ENCODE results near the gene C2CD4D. TPM values are rescaled to one million over a fixed set of nuclear protein-coding genes. Genes with fewer than 3 reads are reported as not detected.

Gene C2CD4D
- total RNA-seq, 2 donors from 2014 or later: 0.44 to 0.82 TPM

DNA sequence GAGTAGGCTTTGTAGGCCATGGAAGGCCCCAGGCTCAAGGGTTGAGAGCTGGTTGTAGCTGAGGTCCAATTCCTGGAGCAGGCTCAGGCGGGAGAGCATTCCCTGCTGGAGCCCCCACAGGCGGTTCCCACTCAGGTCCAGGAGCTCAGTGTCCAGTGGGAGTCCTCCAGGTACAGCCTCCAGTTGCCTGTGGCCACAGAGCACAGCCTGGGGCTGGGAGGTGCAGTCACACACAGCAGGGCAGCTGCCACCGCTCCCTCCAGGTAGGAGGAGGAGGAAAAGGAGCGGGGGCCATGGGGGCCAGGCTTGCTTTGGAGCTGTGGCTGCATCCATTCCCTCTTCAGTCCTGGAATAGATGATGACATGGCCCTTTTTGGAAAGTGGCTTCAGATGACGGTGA is 37.2 kb downstream of the C2CD4D start:
- H3K27ac Mint-ChIP-seq: no peak overlapping the region
- no peak overlapping the region for H3K4me3 ChIP-seq (ENCODE audit: low read length)
- TF ChIP-seq, protein P1, sequence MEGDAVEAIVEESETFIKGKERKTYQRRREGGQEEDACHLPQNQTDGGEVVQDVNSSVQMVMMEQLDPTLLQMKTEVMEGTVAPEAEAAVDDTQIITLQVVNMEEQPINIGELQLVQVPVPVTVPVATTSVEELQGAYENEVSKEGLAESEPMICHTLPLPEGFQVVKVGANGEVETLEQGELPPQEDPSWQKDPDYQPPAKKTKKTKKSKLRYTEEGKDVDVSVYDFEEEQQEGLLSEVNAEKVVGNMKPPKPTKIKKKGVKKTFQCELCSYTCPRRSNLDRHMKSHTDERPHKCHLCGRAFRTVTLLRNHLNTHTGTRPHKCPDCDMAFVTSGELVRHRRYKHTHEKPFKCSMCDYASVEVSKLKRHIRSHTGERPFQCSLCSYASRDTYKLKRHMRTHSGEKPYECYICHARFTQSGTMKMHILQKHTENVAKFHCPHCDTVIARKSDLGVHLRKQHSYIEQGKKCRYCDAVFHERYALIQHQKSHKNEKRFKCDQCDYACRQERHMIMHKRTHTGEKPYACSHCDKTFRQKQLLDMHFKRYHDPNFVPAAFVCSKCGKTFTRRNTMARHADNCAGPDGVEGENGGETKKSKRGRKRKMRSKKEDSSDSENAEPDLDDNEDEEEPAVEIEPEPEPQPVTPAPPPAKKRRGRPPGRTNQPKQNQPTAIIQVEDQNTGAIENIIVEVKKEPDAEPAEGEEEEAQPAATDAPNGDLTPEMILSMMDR (conservative IDR thresholded peaks at IDR 0.05): no peak
- WGBS, 2 experiments (ENCODE audit: insufficient coverage in 1 of 2, insufficient read length in 1 of 2): 90 to 91% methylated on average over 5 of the region's 5 CpGs
- H3K27ac ChIP-seq (ENCODE audit: low read depth, low read length): no peak overlapping the region
- no peaks in the 10 kb centered on the region for H3K36me3 Mint-ChIP-seq (ENCODE audit: low read depth)
- H3K4me1 ChIP-seq (ENCODE audit: control insufficient read depth, insufficient read depth, low read length): no peaks in the 10 kb centered on the region
- H3K9me3 Mint-ChIP-seq: no peaks in the 10 kb centered on the region
- H3K27me3 ChIP-seq (ENCODE audit: control insufficient read depth, insufficient read depth, low read length, poor library complexity, severe bottlenecking): no peaks in the 10 kb centered on the region
- H3K4me1 Mint-ChIP-seq: no peaks in the 10 kb centered on the region
- peaks cover 10% of the 10 kb centered on the region for H3K27me3 Mint-ChIP-seq (ENCODE audit: insufficient read depth)
- H3K9me3 ChIP-seq (ENCODE audit: control insufficient read depth, low read length): no peaks in the 10 kb centered on the region
- H3K9ac ChIP-seq (ENCODE audit: extremely low read depth, low read length, poor library complexity, severe bottlenecking): no peak overlapping the region
- DNase-seq: peak; percentile 23
- H3K4me3 Mint-ChIP-seq: no peak overlapping the region
- no peaks in the 10 kb centered on the region for H3K36me3 ChIP-seq (ENCODE audit: control insufficient read depth, insufficient read depth, low read length)

DNA sequence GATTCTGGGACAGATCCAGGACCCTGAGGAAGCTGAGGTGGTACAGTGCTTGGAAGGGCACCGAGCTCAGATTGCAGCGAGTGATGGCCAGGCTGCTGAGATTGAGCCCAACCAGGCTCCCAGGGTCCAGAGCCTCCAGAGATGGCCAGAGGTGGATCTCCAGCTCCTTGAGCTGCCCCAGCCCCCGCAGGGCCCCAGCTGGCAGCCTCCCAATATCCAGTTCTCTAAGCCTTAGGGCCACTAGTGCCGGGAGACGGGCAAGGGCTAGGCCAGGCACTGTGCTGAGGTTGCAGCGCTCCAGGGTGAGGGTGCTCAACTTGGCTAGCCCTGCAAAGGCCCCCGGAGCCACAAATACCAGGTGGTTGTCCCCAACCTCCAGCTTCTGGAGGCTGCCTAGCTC is 37.8 kb downstream of the C2CD4D start:
- WGBS, 2 experiments (ENCODE audit: insufficient coverage in 1 of 2, insufficient read length in 1 of 2): 92 to 94% methylated on average over 5 to 7 of the region's 7 CpGs

GRCh38 chr1:151801310-151801820 is 38.3 kb downstream of the C2CD4D start:
- 95 to 100% methylated on average over 5 to 12 of the region's 12 CpGs for WGBS, 2 experiments (ENCODE audit: insufficient coverage in 1 of 2, insufficient read length in 1 of 2)
- H3K4me1 Mint-ChIP-seq: no peaks in the 10 kb centered on the region
- H3K4me3 ChIP-seq (ENCODE audit: low read length): no peak overlapping the region
- H3K36me3 Mint-ChIP-seq (ENCODE audit: low read depth): no peaks in the 10 kb centered on the region
- H3K4me3 Mint-ChIP-seq: no peak overlapping the region
- no peaks in the 10 kb centered on the region for H3K27me3 ChIP-seq (ENCODE audit: control insufficient read depth, insufficient read depth, low read length, poor library complexity, severe bottlenecking)
- peak; percentile 37 for DNase-seq
- no peak overlapping the region for H3K27ac Mint-ChIP-seq
- peaks cover 12% of the 10 kb centered on the region for H3K27me3 Mint-ChIP-seq (ENCODE audit: insufficient read depth)
- H3K36me3 ChIP-seq (ENCODE audit: control insufficient read depth, insufficient read depth, low read length): no peaks in the 10 kb centered on the region
- no peak overlapping the region for H3K27ac ChIP-seq (ENCODE audit: low read depth, low read length)
- no peaks in the 10 kb centered on the region for H3K9me3 ChIP-seq (ENCODE audit: control insufficient read depth, low read length)
- no peaks in the 10 kb centered on the region for H3K4me1 ChIP-seq (ENCODE audit: control insufficient read depth, insufficient read depth, low read length)
- H3K9ac ChIP-seq (ENCODE audit: extremely low read depth, low read length, poor library complexity, severe bottlenecking): no peak overlapping the region
- H3K9me3 Mint-ChIP-seq: no peaks in the 10 kb centered on the region
- TF ChIP-seq, protein P1 (conservative IDR thresholded peaks at IDR 0.05): no peak

More for the DNA sequence above, 37.8 kb downstream of the C2CD4D start:
- H3K27ac ChIP-seq (ENCODE audit: low read depth, low read length): no peak overlapping the region
- no peak for DNase-seq
- no peaks in the 10 kb centered on the region for H3K9me3 ChIP-seq (ENCODE audit: control insufficient read depth, low read length)
- no peaks in the 10 kb centered on the region for H3K36me3 Mint-ChIP-seq (ENCODE audit: low read depth)
- H3K9ac ChIP-seq (ENCODE audit: extremely low read depth, low read length, poor library complexity, severe bottlenecking): no peak overlapping the region
- H3K27me3 ChIP-seq (ENCODE audit: control insufficient read depth, insufficient read depth, low read length, poor library complexity, severe bottlenecking): no peaks in the 10 kb centered on the region
- no peaks in the 10 kb centered on the region for H3K4me1 ChIP-seq (ENCODE audit: control insufficient read depth, insufficient read depth, low read length)
- no peaks in the 10 kb centered on the region for H3K36me3 ChIP-seq (ENCODE audit: control insufficient read depth, insufficient read depth, low read length)
- TF ChIP-seq, protein P1 (conservative IDR thresholded peaks at IDR 0.05): no peak
- H3K4me3 Mint-ChIP-seq: no peak overlapping the region
- no peaks in the 10 kb centered on the region for H3K4me1 Mint-ChIP-seq
- no peaks in the 10 kb centered on the region for H3K9me3 Mint-ChIP-seq
- no peak overlapping the region for H3K4me3 ChIP-seq (ENCODE audit: low read length)
- no peak overlapping the region for H3K27ac Mint-ChIP-seq
- peaks cover 10% of the 10 kb centered on the region for H3K27me3 Mint-ChIP-seq (ENCODE audit: insufficient read depth)
